Nephron (organoid): Measurements from ENCODE around the gene LPP.

Experiments used
- H3K27ac Mint-ChIP-seq, 3 experiments: 2 replicates each; pipeline ENCODE4 v1.8.0; 2020; ENCODE audit warnings: mixed read lengths in 3 of 3, mild to moderate bottlenecking in 2 of 3, moderate library complexity in 1 of 3
- H3K27me3 Mint-ChIP-seq: 2 replicates; pipeline ENCODE4 v1.8.0; 2021; ENCODE audit warnings: low read depth, mild to moderate bottlenecking, moderate library complexity, mixed read lengths
- H3K36me3 Mint-ChIP-seq: 2 replicates; pipeline ENCODE4 v1.8.0; 2020; ENCODE audit warnings: low read depth, mixed read lengths
- H3K4me1 Mint-ChIP-seq: 2 replicates; pipeline ENCODE4 v1.8.0; 2020; ENCODE audit warnings: mixed read lengths
- H3K4me3 Mint-ChIP-seq, 3 experiments: 2 replicates each; pipeline ENCODE4 v1.8.0; 2020; ENCODE audit warnings: mild to moderate bottlenecking in 3 of 3, mixed read lengths in 3 of 3, moderate library complexity in 2 of 3
- H3K9me3 Mint-ChIP-seq: 2 replicates; pipeline ENCODE4 v1.8.0; 2020; ENCODE audit warnings: mixed read lengths
- TF ChIP-seq, protein P1 (sequence below), 3 experiments: fragments of 200-600 bp; sonication (generic); IDR thresholded peaks; one replicate each; pipeline ENCODE4 v1.5.0; 2021; ENCODE audit warnings: antibody characterized with exemption in 3 of 3; ENCODE audit not compliant: unreplicated experiment in 3 of 3

The LPP gene

DNA sequence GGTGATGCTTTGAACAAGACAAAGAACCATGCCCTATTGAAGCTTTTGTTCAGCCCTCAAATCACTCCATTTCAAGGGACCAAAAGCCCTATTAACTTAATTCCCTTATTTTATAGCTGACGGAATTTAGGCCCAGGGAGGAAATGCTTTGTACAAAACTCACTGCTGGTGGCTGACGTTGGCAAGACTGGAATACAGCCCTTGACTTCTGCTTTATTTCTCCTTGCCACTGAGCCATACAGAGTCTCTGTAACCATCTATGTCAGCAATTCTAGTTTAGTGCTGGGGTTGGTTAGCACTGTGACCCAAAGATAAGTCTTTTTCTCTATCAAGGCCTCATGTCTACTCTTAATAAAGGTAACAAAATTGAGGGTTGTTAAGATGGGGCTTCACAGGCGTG is 701.7 kb downstream of the LPP start:
- Mint-ChIP-seq H3K4me3 (no peak overlapping the region), H3K27me3 (no peaks in the 10 kb centered on the region), H3K36me3 (no peaks in the 10 kb centered on the region), H3K4me1 (peaks cover 13% of the 10 kb centered on the region), H3K9me3 (no peaks in the 10 kb centered on the region), H3K27ac (no peak overlapping the region)
- TF ChIP-seq, protein P1, sequence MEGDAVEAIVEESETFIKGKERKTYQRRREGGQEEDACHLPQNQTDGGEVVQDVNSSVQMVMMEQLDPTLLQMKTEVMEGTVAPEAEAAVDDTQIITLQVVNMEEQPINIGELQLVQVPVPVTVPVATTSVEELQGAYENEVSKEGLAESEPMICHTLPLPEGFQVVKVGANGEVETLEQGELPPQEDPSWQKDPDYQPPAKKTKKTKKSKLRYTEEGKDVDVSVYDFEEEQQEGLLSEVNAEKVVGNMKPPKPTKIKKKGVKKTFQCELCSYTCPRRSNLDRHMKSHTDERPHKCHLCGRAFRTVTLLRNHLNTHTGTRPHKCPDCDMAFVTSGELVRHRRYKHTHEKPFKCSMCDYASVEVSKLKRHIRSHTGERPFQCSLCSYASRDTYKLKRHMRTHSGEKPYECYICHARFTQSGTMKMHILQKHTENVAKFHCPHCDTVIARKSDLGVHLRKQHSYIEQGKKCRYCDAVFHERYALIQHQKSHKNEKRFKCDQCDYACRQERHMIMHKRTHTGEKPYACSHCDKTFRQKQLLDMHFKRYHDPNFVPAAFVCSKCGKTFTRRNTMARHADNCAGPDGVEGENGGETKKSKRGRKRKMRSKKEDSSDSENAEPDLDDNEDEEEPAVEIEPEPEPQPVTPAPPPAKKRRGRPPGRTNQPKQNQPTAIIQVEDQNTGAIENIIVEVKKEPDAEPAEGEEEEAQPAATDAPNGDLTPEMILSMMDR (IDR thresholded peaks at IDR 0.05; ENCODE audit: unreplicated experiment in 3 of 3): no peak

DNA sequence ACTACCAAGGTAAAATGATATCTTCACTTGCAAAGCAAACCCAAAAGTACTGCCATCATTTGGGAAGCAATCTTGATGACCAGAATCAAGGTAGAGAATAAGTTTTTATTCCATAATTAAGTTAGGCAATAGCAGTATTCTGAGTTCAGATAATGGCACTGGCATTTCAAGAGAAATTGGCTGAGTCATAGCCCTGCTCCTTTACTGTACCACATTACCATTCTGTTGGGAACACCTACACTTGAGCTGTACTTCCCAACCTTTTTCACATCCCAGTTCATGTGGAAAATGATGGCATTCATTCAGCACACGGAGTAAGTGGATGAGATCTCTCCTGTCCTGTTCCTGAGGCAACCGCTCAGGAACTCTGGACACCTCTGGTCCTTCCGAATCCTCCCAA is 706.2 kb downstream of the LPP start:
- Mint-ChIP-seq H3K9me3 (no peaks in the 10 kb centered on the region), H3K36me3 (no peaks in the 10 kb centered on the region), H3K4me1 (peaks cover 15% of the 10 kb centered on the region), H3K27ac (no peak overlapping the region), H3K4me3 (no peak overlapping the region), H3K27me3 (no peaks in the 10 kb centered on the region)
- TF ChIP-seq, protein P1 (IDR thresholded peaks at IDR 0.05; ENCODE audit: unreplicated experiment in 3 of 3): no peak

DNA sequence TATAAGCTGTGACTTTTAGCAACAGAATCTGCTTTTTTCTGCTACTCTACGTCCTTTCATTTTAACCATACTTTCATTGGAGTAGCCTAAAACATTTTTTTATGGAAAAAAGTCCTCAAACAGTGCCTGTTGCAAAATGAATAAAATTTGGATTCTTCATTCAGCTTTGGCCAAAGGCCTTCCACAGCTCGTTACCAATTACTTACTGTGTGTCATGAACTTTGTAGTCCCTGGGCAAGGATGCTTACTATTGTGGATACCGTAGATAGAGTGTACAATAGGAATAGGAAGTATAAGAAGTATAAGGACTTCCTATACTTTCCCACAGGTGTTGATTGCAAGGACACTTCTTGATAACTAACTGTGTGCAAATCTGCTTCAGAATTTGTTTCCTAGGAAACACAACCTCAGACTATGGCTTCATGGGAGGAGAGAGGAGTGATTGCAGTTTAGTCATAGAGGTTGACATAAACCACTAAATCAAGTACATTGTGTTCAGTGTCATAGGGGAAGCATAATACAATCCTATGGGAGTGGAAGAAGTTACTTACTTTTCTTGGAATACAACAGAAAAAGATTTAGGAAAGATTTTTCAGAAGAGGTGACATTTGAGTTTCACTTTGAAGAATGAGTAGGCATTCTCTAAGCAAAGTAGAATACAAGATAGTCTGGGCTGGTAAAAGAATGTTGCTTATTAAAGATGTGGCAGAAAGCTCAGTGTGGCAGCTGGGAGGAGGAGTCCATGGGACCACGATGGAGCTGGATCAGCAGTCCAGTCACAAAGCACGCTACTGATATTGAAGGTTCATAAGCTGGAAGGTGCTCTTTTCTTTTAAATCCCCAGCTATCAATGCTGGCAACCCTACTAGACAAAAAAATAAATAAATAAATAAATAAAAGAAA is 708.1 kb downstream of the LPP start:
- TF ChIP-seq, protein P1 (IDR thresholded peaks at IDR 0.05; ENCODE audit: unreplicated experiment in 3 of 3): no peak
- Mint-ChIP-seq H3K27ac (no peak overlapping the region), H3K4me1 (peaks cover 15% of the 10 kb centered on the region), H3K36me3 (peaks cover 8% of the 10 kb centered on the region), H3K4me3 (no peak overlapping the region), H3K9me3 (no peaks in the 10 kb centered on the region), H3K27me3 (no peaks in the 10 kb centered on the region)

DNA sequence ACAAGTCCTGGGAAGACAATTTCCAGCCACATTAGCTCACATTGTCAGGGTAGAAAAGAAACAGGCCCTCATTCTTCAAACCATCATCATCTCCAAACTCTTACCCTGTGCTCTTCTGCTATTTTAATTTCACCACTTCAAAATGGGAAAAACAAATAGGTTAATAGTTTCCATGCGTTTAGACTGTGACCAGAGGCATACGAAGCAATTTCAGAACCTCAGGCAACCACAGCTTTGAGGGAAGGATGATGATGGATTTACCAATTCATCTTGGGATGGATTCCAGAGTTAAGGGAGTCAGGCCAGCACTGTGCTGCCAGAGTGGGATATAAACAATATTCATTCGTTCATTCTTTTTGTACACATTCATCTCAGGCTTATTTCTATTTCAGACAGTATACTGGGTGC is 710.0 kb downstream of the LPP start:
- TF ChIP-seq, protein P1 (IDR thresholded peaks at IDR 0.05; ENCODE audit: unreplicated experiment in 3 of 3): no peak
- peaks cover 8% of the 10 kb centered on the region for H3K36me3 Mint-ChIP-seq
- no peaks in the 10 kb centered on the region for H3K27me3 Mint-ChIP-seq
- H3K4me3 Mint-ChIP-seq: no peak overlapping the region
- no peaks in the 10 kb centered on the region for H3K9me3 Mint-ChIP-seq
- peak overlapping the region in 2 of 3 experiments; percentile 63 to 68 for H3K27ac Mint-ChIP-seq
- peaks cover 15% of the 10 kb centered on the region for H3K4me1 Mint-ChIP-seq

DNA sequence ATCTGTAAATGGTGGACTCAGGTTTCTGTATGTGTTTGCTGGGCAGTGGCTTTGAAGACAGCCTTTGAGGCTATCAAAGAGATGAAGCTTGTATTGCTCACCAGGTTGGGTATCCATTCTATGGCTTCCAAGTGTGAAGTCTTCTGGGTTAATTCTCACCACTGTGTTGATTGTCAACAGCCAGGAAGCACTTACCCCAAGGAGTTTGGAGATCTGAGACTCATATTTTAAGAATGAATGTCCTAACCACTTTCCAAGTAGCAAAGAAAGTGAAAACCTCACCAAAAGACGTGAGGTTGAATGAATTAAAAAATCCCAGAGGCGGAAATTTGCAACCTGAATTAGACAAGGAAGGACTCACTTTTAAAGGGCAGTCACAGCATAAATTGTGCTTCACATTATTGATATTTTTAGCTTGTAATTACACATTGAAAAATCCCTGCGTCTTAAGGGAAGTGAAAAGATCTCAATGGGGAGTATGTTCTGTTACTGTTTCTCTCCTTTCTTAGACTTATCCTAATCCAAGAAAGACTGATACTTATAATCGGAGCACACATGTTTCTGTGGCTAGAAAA is 713.8 kb downstream of the LPP start:
- no peak overlapping the region for H3K4me3 Mint-ChIP-seq
- TF ChIP-seq, protein P1 (IDR thresholded peaks at IDR 0.05; ENCODE audit: unreplicated experiment in 3 of 3): no peak
- H3K4me1 Mint-ChIP-seq: peaks cover 8% of the 10 kb centered on the region
- no peak overlapping the region for H3K27ac Mint-ChIP-seq
- H3K9me3 Mint-ChIP-seq: no peaks in the 10 kb centered on the region
- peaks cover 14% of the 10 kb centered on the region for H3K36me3 Mint-ChIP-seq
- no peaks in the 10 kb centered on the region for H3K27me3 Mint-ChIP-seq
